Measurements from ENCODE around the gene PLAGL2.

- TF ChIP-seq CTCF (IDR thresholded peaks at IDR 0.05; ENCODE audit: low read depth, low read length, missing input control) (no peak), RAD21 (IDR thresholded peaks at IDR 0.05) (no peak), HNF4A (conservative IDR thresholded peaks at IDR 0.05) (no peak), RXRA (IDR thresholded peaks at IDR 0.05) (no peak), ATF3 (IDR thresholded peaks at IDR 0.05) (no peak), MAX (IDR thresholded peaks at IDR 0.05) (no peak), YY1 (IDR thresholded peaks at IDR 0.05) (no peak)
These were observed 49.2 kb downstream of the PLAGL2 start for GRCh38 chr20:32158351-32158750.
